ENCODE data around the gene ZNF408. TPM values are rescaled to one million over a fixed set of nuclear protein-coding genes. Genes with fewer than 3 reads are reported as not detected.

Gene ZNF408
- polyA plus RNA-seq, 1 donor from 2014 or later: 9.1 TPM

GRCh38 chr11:46727952-46728658, 27.3 kb downstream of the ZNF408 start:
- Histone ChIP-seq H3K27me3 (ENCODE audit: insufficient read depth, low read depth, low read length) (no peaks in the 10 kb centered on the region), H3K9me3 (ENCODE audit: low read length) (no peaks in the 10 kb centered on the region), H3K4me3 (ENCODE audit: low read length) (no peak overlapping the region), H3K9me2 (ENCODE audit: insufficient read depth, low read length) (no peaks in the 10 kb centered on the region), H4K20me1 (ENCODE audit: insufficient read depth) (no peaks in the 10 kb centered on the region), H3K27ac (ENCODE audit: low read length) (no peak overlapping the region), H3K36me3 (ENCODE audit: insufficient read depth, low read length) (no peaks in the 10 kb centered on the region), H2AFZ (ENCODE audit: low read depth, low read length) (no peak overlapping the region), H3K4me2 (ENCODE audit: low read length) (no peak overlapping the region), H3K9ac (ENCODE audit: low read length) (no peak overlapping the region), H3K79me2 (replicated peaks; ENCODE audit: insufficient read depth, low read length) (no peaks in the 10 kb centered on the region), H3F3A (ENCODE audit: insufficient read depth, low read length, poor library complexity, severe bottlenecking) (no peaks in the 10 kb centered on the region)
- TF ChIP-seq CTCF (IDR thresholded peaks at IDR 0.05; ENCODE audit: poor library complexity, severe bottlenecking): no peak
- TF ChIP-seq, protein P1, sequence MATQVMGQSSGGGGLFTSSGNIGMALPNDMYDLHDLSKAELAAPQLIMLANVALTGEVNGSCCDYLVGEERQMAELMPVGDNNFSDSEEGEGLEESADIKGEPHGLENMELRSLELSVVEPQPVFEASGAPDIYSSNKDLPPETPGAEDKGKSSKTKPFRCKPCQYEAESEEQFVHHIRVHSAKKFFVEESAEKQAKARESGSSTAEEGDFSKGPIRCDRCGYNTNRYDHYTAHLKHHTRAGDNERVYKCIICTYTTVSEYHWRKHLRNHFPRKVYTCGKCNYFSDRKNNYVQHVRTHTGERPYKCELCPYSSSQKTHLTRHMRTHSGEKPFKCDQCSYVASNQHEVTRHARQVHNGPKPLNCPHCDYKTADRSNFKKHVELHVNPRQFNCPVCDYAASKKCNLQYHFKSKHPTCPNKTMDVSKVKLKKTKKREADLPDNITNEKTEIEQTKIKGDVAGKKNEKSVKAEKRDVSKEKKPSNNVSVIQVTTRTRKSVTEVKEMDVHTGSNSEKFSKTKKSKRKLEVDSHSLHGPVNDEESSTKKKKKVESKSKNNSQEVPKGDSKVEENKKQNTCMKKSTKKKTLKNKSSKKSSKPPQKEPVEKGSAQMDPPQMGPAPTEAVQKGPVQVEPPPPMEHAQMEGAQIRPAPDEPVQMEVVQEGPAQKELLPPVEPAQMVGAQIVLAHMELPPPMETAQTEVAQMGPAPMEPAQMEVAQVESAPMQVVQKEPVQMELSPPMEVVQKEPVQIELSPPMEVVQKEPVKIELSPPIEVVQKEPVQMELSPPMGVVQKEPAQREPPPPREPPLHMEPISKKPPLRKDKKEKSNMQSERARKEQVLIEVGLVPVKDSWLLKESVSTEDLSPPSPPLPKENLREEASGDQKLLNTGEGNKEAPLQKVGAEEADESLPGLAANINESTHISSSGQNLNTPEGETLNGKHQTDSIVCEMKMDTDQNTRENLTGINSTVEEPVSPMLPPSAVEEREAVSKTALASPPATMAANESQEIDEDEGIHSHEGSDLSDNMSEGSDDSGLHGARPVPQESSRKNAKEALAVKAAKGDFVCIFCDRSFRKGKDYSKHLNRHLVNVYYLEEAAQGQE (IDR thresholded peaks at IDR 0.05; ENCODE audit: borderline replicate concordance): no peak
- no peak for TF ChIP-seq TAF1 (IDR thresholded peaks at IDR 0.05; ENCODE audit: low read depth)
- no peak for TF ChIP-seq EZH2 (IDR thresholded peaks at IDR 0.05; ENCODE audit: borderline replicate concordance, insufficient read depth, low read length, poor library complexity, severe bottlenecking)
- TF ChIP-seq RAD21 (conservative IDR thresholded peaks at IDR 0.05): no peak

GRCh38 chr11:46728659-46729040, 27.8 kb downstream of the ZNF408 start:
- TF ChIP-seq EZH2 (IDR thresholded peaks at IDR 0.05; ENCODE audit: borderline replicate concordance, insufficient read depth, low read length, poor library complexity, severe bottlenecking) (no peak), SMC3 (conservative IDR thresholded peaks at IDR 0.05; ENCODE audit: poor library complexity) (no peak), POLR2AphosphoS5 (IDR thresholded peaks at IDR 0.05) (no peak), MXI1 (conservative IDR thresholded peaks at IDR 0.05; ENCODE audit: poor library complexity, severe bottlenecking) (no peak), RAD21 (conservative IDR thresholded peaks at IDR 0.05) (no peak), EP300 (conservative IDR thresholded peaks at IDR 0.05; ENCODE audit: poor library complexity, severe bottlenecking) (no peak), TAF1 (IDR thresholded peaks at IDR 0.05; ENCODE audit: low read depth) (no peak), CTCF (IDR thresholded peaks at IDR 0.05; ENCODE audit: poor library complexity, severe bottlenecking) (no peak)
- TF ChIP-seq, protein P1 (IDR thresholded peaks at IDR 0.05; ENCODE audit: borderline replicate concordance): no peak
- no peaks in the 10 kb centered on the region for H3K9me3 ChIP-seq (ENCODE audit: low read length)
- H3K9me2 ChIP-seq (ENCODE audit: insufficient read depth, low read length): no peaks in the 10 kb centered on the region
- no peaks in the 10 kb centered on the region for H3K79me2 ChIP-seq (replicated peaks; ENCODE audit: insufficient read depth, low read length)
- H3K27me3 ChIP-seq (ENCODE audit: insufficient read depth, low read depth, low read length): no peaks in the 10 kb centered on the region
- no peak overlapping the region for H3K4me2 ChIP-seq (ENCODE audit: low read length)
- H3K9ac ChIP-seq (ENCODE audit: low read length): no peak overlapping the region
- H2AFZ ChIP-seq (ENCODE audit: low read depth, low read length): no peak overlapping the region
- no peaks in the 10 kb centered on the region for H3F3A ChIP-seq (ENCODE audit: insufficient read depth, low read length, poor library complexity, severe bottlenecking)
- H3K36me3 ChIP-seq (ENCODE audit: insufficient read depth, low read length): no peaks in the 10 kb centered on the region
- no peak overlapping the region for H3K27ac ChIP-seq (ENCODE audit: low read length)
- no peak overlapping the region for H3K4me3 ChIP-seq (ENCODE audit: low read length)
- no peaks in the 10 kb centered on the region for H4K20me1 ChIP-seq (ENCODE audit: insufficient read depth)
